OCI-LY1 (cell line): ENCODE data around the gene COP1.

Experiments
- EZH2 ChIP-seq: fragments of 200-600 bp; sonication (generic), shearing (Covaris generic); IDR thresholded peaks from 2 replicates; pipeline ENCODE4 v1.8.0; 2017; ENCODE audit warnings: borderline replicate concordance, mixed run types, mild to moderate bottlenecking, antibody characterized with exemption, low read length, moderate library complexity, mixed read lengths
- TF ChIP-seq, protein P1 (sequence below): fragments of 200-600 bp; sonication (generic), shearing (Covaris generic); IDR thresholded peaks from 2 replicates; pipeline ENCODE4 v1.5.1; 2017; ENCODE audit warnings: mild to moderate bottlenecking, antibody characterized with exemption, low read length, moderate library complexity, mixed read lengths

DNA sequence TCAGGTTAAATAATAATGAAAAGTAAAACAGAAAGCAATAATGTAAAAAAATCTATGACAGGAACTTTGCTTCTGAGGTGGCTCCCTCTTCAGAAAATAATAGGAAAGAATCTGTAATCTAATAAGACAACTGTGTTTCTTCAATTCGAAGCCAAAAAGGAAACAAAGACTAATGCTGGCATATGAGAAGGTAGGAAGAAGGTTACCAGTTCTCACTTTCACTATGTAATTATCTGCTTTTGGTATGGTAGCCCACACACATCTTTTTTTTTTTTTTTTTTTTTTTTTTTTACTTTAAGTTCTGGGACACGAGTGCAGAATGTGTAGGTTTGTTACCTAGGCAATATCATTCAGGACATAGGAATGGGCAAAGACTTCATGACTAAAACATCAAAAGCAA, 47.1 kb downstream of the COP1 start:
- TF ChIP-seq, protein P1, sequence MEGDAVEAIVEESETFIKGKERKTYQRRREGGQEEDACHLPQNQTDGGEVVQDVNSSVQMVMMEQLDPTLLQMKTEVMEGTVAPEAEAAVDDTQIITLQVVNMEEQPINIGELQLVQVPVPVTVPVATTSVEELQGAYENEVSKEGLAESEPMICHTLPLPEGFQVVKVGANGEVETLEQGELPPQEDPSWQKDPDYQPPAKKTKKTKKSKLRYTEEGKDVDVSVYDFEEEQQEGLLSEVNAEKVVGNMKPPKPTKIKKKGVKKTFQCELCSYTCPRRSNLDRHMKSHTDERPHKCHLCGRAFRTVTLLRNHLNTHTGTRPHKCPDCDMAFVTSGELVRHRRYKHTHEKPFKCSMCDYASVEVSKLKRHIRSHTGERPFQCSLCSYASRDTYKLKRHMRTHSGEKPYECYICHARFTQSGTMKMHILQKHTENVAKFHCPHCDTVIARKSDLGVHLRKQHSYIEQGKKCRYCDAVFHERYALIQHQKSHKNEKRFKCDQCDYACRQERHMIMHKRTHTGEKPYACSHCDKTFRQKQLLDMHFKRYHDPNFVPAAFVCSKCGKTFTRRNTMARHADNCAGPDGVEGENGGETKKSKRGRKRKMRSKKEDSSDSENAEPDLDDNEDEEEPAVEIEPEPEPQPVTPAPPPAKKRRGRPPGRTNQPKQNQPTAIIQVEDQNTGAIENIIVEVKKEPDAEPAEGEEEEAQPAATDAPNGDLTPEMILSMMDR = no peak
- no peak for TF ChIP-seq EZH2
